H1 (cell line): ENCODE data around the gene SLC26A11. TPM values are rescaled to one million over a fixed set of nuclear protein-coding genes. Genes with fewer than 3 reads are reported as not detected.

Experiments
- ASH2L ChIP-seq: fragments of 200-600, 300-600 bp; sonication (generic); IDR thresholded peaks from one replicate; pipeline ENCODE4 v1.7.1; 2017; ENCODE audit warnings: low read length
- CREB1 ChIP-seq: IDR thresholded peaks from 2 replicates; pipeline ENCODE4 v1.6.1; 2012; ENCODE audit warnings: inconsistent platforms
- MAFK ChIP-seq: IDR thresholded peaks from 2 replicates; pipeline ENCODE4 v1.6.1; 2012; ENCODE audit warnings: low read depth, mild to moderate bottlenecking, improper control_type of control experiment, low read length
- YY1 ChIP-seq: IDR thresholded peaks from 2 replicates; pipeline ENCODE4 v1.6.1; 2011; ENCODE audit warnings: low read depth, mild to moderate bottlenecking, low read length
- polyA plus RNA-seq, 7 experiments: library from polyadenylated mRNA; depleted of rRNA in 3 of 7; stranded (reverse) in 5 of 7; unstranded in 2 of 7; fragments of >200 nt in 5 of 7; fragments of 200-250 nt in 2 of 7; gene quantifications; 1 replicate in 5 of 7; 2 replicates in 1 of 7; 4 replicates in 1 of 7; pipeline versions ENCODE4 v1.2.1 to v1.2.3, GENCODE V29; 2011 to 2013; ENCODE audit warnings: missing spikeins in 2 of 7, mixed read lengths in 2 of 7
- total RNA-seq: library from RNA; stranded (reverse); fragmentation: NEBNext Ultra II Directional; extraction: Animal tissue kit (Norgen Biotek cat#: 25700); gene quantifications from 2 replicates; pipeline ENCODE4 v1.2.1, GENCODE V29; 2021

SLC26A11 gene
- total and polyA plus RNA-seq, 2 of the 8 experiments (the other 6 are each of a cell fraction or from before 2014, with no cell fraction given): 15.5 to 25.9 TPM

- TF ChIP-seq CREB1: 0 out of 2 replicates have a peak, but pooled peaks have one; percentile 13
- no peak for TF ChIP-seq MAFK
- TF ChIP-seq ASH2L: peak; percentile 43
- peak; percentile 78 for TF ChIP-seq YY1
These were observed at the start of gene SLC26A11, which contains the start of gene SGSH (continued) for GRCh38 chr17:80220054-80220735.
